Stimulated activated CD4-positive, alpha-beta T cell treated with anti-CD3 and anti-CD28 coated beads, Interleukin-15, amount 100 ng/mL, for 24 hours (primary cell): ENCODE results near the gene ATXN1.
"Not testable (repeated sequence)": the region's sequence is repeated elsewhere in the genome, so short reads cannot be mapped to it uniquely, and the experiment has no call there.

Experiments
- DNase-seq: peaks from one replicate; pipeline ENCODE4 v3.0.0-alpha.2; 2020

The ATXN1 gene

GRCh38 chr6:16430391-16431089, 330.7 kb downstream of the ATXN1 start:
- no peak for DNase-seq

GRCh38 chr6:16429669-16430068, 331.6 kb downstream of the ATXN1 start:
- DNase-seq: no peak

- no peak for DNase-seq
These were observed 334.1 kb downstream of the ATXN1 start for GRCh38 chr6:16427124-16427523.

GRCh38 chr6:16425881-16426615, 335.2 kb downstream of the ATXN1 start:
- no peak for DNase-seq

- no peak for DNase-seq
These were observed 339.7 kb downstream of the ATXN1 start for GRCh38 chr6:16421462-16421960.

GRCh38 chr6:16420715-16421461, 340.4 kb downstream of the ATXN1 start:
- peak; percentile 57 for DNase-seq

GRCh38 chr6:16420337-16420714, 340.9 kb downstream of the ATXN1 start:
- DNase-seq: no peak

GRCh38 chr6:16419636-16420336, 341.5 kb downstream of the ATXN1 start:
- no peak for DNase-seq

- no peak for DNase-seq
These were observed 343.1 kb downstream of the ATXN1 start for GRCh38 chr6:16418151-16418550.

- no peak for DNase-seq
These were observed 345.6 kb downstream of the ATXN1 start for GRCh38 chr6:16415677-16416076.

- DNase-seq: peak; percentile 41
These were observed 347.1 kb downstream of the ATXN1 start for GRCh38 chr6:16414205-16414604.

- DNase-seq: peak; percentile 44
These were observed 347.9 kb downstream of the ATXN1 start for GRCh38 chr6:16413399-16413798.

- no peak for DNase-seq
These were observed 348.3 kb downstream of the ATXN1 start for GRCh38 chr6:16412982-16413381.

GRCh38 chr6:16412171-16412570, 349.1 kb downstream of the ATXN1 start:
- DNase-seq: no peak

- DNase-seq: peak; percentile 69
These were observed 351.5 kb downstream of the ATXN1 start for GRCh38 chr6:16409531-16410441.

- DNase-seq: no peak
These were observed 352.5 kb downstream of the ATXN1 start for GRCh38 chr6:16408766-16409165.

- DNase-seq: no peak
These were observed 354.3 kb downstream of the ATXN1 start for GRCh38 chr6:16406966-16407365.

- not testable (repeated sequence) for DNase-seq
These were observed 354.7 kb downstream of the ATXN1 start for GRCh38 chr6:16406538-16406937.

GRCh38 chr6:16405375-16405774, 355.9 kb downstream of the ATXN1 start:
- DNase-seq: no peak

- DNase-seq: no peak
These were observed 356.8 kb downstream of the ATXN1 start for GRCh38 chr6:16404456-16404855.

GRCh38 chr6:16403831-16404230, 357.4 kb downstream of the ATXN1 start:
- DNase-seq: no peak

- DNase-seq: no peak
These were observed 358.7 kb downstream of the ATXN1 start for GRCh38 chr6:16402581-16402900.
